HG02610 (cell line): ENCODE measurements around the gene NXT1.

Source experiments
- ATAC-seq: cut with Tn5 transposase; IDR thresholded peaks from one replicate; pipeline ENCODE4 v1.9.1; 2021; ENCODE audit warnings: mild to moderate bottlenecking, moderate library complexity; ENCODE audit not compliant: unreplicated experiment

Gene NXT1

DNA sequence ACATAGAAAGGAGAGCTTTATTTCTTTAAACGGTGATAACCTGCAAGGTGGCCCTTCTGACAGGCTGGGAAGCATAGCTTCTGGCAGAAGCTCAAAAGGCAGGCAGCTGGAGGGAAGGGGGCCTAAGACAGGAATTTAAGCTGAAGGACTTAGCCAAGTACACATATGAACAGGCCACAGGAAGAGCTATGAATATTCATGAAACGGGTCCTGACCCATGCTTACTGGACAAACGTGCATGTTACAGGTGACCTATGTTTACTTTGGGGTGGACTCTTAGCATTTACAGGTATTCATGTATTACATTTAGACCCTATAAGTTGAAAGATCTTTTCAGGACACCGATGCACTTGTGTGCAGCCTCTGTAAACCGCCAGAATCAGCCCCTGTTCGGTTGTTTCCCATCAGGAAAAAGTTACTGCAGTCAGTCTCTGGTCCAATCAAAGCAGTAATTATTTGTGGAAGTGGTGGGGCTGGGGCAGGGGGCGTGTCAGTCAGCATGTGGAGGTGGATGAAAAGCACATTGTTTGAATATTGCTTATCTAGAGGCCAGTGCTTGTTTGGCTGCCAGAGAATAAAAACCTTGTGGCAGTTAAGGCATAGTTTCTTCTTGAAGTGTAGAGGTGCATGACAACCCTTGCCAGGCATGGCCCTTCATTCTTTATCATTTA is 8.5 kb downstream of the NXT1 start:
- no peak for ATAC-seq

- no peak for ATAC-seq
These were observed 9.9 kb downstream of the NXT1 start for GRCh38 chr20:23360531-23360930.

GRCh38 chr20:23361119-23361475 is 10.5 kb downstream of the NXT1 start:
- no peak for ATAC-seq

GRCh38 chr20:23361476-23362391 is 11.1 kb downstream of the NXT1 start, which contains the start of gene GZF1:
GZF1 (plus strand) TSS chr20:23362182; CDS start chr20:23364384, 2,202 bp downstream.
- ATAC-seq, result peak; percentile 76

DNA sequence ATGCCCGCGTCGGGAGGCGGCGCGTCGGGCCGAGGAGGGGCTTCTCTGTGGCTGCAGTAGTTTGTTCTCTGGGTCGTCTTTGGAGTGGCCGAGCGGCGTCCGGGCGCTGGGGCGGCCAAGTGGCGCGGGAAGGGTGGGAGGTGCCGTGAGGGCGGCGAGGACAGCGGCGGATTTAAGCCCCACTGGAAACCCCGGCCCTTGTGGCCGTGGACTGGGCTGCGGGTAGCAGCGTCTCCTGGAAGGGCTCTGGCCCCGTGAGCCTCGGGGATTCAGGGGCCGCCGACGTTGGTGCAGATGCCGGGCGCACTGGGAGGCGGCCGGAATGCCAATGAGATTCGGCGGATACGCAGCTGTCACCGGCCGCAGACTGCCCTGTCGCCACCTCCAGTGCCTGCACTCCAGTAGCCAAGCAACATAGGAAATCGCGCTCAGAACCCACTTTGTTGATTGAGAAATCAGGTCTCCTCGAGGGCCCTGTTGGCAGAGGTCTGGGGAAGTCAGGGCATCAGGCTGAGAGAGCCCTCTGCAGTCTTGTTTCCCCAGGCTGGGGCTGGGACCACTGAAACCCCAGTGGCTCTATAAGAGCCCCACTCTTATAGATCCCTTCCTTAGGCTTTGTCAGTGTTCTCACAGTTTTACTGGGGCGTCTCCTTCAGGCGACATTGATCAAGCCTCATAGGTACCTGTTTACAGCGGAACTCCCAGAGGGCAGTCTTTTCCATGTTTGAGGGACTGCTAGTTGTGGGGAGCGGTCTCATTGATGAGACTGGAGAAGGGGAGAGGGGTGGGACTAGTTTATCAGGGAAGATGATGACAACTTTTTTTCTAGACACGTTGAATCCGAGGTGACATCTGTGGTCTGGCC is 12.0 kb downstream of the NXT1 start:
- no peak for ATAC-seq

GRCh38 chr20:23363257-23363649 is 12.7 kb downstream of the NXT1 start:
- ATAC-seq, result no peak

DNA sequence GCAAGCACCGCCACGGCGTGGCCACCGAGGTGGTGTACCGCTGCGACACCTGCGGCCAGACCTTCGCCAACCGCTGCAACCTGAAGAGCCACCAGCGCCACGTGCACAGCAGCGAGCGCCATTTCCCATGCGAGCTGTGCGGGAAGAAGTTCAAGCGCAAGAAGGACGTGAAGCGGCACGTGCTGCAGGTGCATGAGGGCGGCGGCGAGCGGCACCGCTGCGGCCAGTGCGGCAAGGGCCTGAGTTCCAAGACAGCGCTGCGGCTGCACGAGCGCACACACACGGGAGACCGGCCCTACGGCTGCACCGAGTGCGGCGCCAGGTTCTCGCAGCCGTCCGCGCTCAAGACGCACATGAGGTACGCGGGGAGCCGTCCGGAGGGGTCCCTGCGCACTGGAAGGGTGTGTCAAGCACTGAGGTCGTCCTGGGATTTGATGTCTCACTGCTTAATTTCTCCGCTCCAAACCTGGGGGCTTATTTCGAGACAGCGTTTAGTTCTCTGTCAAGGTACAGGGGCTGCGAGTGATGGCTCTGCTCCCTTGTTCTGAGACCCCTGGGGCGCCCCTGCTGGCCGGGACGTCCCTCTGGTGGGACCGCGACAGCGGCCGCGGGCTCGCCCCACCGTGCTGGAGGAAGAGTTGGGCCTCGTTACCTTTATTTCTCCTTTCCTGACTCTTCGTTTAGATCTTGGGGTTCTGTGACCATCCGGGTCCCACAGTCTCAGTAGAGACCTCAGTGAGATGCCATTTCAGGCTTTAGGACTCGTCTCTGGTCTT is 15.0 kb downstream of the NXT1 start:
- no peak for ATAC-seq

- ATAC-seq, result no peak
These were observed 15.8 kb downstream of the NXT1 start for GRCh38 chr20:23366384-23366783.

- ATAC-seq, result no peak
These were observed 17.2 kb downstream of the NXT1 start for GRCh38 chr20:23367770-23368169.

DNA sequence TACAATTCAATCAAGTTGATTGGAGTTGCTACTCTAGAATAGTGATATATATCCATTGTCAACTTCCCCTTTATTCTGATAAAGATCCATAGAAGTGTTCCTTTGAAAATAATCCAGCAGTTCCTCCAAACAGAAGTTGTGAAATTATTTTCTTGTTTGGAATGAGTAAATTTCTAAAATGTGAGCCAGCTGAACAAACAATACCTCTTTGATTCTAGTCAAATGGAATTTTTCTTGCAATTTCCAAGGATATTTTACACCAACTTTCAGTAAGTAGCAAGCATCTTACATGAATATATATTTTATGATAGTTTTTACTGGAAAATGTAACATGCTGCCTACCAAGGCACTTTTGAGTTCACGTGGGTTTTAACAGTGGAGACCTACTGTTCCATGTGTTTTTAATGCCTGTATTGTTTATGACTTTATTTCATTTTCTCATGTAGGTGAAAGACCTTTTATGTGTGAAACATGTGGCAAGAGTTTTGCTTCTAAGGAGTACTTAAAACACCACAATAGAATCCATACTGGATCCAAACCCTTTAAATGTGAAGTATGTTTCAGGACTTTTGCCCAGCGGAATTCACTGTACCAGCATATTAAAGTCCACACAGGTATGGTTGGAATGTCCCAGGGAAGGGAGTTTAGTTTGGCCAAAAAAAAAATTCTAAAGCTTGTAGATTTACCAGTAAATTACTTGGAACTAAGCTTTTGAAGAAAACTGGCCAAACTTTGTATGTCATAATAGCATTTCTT is 17.9 kb downstream of the NXT1 start:
- ATAC-seq, result no peak

DNA sequence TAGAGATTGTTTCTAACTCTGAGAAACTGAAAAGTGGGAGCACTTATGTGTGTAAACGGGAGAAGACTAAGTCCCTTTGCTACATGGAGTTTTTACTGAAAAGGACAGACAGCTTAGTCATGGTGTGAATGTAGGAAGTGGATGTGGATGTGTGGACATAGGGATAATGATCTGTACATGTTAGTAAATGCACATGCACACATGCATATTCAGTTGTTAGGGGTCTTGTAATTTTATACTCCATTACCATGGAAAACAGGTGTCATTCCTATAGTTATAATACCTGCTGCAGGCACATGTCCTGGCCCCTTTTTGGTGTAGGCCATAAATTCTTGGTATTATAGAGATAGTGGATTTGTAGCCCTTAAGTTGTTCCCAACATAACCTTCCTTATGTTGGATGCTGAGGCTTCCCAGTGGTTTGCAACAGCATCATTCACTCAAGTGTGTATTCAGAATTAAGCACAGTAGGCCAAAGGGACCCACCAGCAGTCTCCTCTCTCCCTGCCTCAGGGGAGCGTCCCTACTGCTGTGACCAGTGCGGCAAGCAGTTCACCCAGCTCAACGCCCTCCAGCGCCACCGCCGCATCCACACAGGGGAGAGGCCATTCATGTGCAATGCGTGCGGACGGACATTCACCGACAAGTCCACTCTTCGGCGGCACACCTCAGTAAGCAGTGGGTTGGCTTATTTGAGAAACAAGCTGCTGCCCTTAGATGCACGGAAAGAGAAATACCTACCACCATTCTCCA is 18.7 kb downstream of the NXT1 start:
- ATAC-seq, result no peak

GRCh38 chr20:23370274-23370673 is 19.7 kb downstream of the NXT1 start:
- ATAC-seq, result no peak

GRCh38 chr20:23370873-23371272 is 20.3 kb downstream of the NXT1 start:
- ATAC-seq, result no peak

GRCh38 chr20:23371496-23371895 is 20.9 kb downstream of the NXT1 start:
- no peak for ATAC-seq

DNA sequence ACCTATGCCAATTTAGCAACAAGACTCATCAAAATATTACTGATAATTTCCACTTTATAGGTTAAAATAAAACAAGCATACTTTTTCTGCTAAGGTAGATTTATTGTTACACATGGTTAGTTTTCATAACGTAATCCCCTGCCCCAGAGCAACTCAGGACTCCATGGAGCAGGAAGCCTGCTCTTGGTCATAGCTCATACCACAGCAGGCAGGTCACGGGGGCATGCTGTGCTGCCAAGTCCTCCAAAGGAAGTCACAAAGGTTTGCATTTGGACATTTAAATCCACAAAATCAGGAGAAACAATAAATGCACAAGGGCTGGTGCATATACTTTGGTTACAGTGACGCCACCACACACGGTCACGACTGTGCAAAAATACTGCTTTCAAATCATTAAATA is 23.9 kb downstream of the NXT1 start:
- no peak for ATAC-seq

DNA sequence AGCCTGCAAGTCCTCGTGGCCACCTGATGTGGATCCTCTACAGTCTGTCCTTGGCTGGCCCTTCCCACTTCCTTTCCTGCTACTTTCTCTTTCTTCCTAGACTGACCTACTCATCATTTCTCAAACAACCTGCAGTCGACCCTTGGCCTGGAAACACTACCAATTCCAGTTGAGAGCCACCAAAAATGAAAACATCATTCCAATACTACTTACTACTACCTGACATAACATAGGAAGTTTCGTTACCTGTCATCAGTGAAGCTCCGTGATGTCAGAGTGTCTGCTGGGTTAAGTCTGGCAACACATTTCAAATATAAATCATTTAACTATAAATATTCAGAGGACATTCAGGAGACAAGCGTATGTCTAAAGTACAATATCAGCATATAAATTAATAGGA is 25.2 kb downstream of the NXT1 start:
- no peak for ATAC-seq

- ATAC-seq, result no peak
These were observed 29.2 kb downstream of the NXT1 start for GRCh38 chr20:23379772-23380171.

DNA sequence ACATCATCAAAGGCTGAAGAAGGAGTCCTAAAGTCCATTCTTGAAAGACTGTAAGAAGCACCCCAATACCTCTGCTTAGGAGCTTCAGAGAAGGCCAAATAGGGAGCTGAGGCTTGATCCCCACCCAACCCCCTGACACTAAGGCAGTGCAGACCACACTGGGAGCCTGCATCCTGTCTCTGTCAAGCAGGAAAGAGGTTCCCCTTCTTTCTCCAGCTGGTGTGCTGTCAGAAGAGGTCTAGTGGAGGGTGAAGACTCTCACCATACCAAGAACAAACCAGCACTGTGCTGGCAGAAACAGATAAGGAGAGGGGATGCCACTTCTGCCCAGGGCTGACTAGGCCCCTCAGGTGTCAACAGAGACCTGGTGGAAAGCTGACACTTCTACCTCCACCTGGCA is 31.3 kb downstream of the NXT1 start:
- ATAC-seq, result no peak
